Activated naive CD4-positive, alpha-beta T cell treated with Interleukin-2 at 50 U/mL for 16 hours (primary cell): ENCODE results near the gene P2RX3.
A peak's percentile ranks its signal among the peaks of the same experiment; 100 is the strongest.
"Not testable (repeated sequence)": the region's sequence is repeated elsewhere in the genome, so short reads cannot be mapped to it uniquely, and the experiment has no call there.

ENCODE experiments used
- DNase-seq: peaks from one replicate; pipeline ENCODE4 v3.0.0-alpha.2; 2020

The P2RX3 gene

GRCh38 chr11:57403003-57403801 lies 65.0 kb downstream of the P2RX3 start:
- DNase-seq: not testable (repeated sequence)

GRCh38 chr11:57403802-57404147 lies 65.6 kb downstream of the P2RX3 start:
- DNase-seq: no peak

- DNase-seq: no peak
Observed at GRCh38 chr11:57405271-57405860, 67.2 kb downstream of the P2RX3 start.

GRCh38 chr11:57406337-57406904 lies 68.3 kb downstream of the P2RX3 start:
- DNase-seq: peak; percentile 53

DNA sequence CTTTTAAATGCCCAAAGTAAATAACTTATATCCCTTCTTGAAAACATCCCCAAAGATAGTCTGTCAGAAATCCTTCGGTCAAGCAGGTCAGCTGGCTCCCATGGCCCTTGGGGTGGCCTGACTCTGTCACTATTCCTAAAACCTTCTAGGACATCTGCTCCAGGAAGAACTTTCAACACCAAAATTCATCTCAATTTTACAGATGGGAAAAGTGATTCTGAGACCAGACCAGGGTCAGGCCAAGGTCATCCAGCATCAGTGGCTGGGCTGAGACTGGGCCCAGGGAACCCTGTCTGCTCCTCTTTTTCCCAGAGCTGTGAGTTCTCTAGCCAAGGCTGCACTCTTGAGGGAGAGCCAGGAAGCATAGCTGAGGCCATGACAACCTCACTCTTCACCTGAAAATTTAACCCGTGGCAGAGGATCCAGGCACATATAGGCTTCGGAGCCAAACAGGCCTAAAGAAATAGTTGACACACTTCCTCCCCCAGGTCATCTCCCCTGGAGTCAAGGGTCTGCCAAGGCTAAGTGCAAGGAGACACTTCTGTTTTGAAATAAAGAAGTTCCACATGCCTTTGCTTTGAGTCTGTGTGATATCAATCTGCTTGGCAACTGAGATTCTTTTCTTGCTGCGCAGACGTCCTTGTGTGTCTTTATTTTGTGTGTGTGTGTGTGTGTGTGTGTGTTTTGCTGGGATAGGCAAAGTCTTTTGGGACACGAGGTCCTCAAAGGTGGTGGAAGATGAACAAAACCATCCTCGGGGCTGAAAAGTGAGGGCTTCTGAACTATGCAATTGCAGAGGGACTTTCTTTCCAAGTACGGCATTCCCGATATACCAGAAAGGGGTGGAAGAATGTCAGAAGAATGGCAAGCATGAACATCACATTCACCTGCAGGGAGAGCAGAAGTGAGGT lies 69.1 kb downstream of the P2RX3 start:
- no peak for DNase-seq

- DNase-seq: no peak
Observed at GRCh38 chr11:57407941-57408475, 69.9 kb downstream of the P2RX3 start.

DNA sequence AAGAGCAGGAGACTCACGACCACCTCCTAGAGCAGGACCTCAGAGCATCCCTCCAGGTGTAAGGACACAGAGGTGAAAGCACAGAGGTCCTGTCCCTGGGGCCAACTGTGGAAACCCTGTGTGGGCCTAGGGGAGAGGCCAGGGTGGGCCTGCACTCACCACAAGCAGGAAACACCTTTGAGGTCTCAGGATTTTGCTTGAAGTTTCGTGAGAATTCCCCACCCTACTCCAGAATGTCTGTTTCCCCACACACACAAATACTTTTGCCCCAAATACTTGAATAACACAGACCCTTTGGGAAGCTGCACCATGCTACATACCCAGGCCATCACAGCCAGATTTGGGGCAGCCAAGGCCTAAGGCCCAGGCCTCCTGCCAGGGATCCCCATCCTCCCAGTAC lies 70.6 kb downstream of the P2RX3 start:
- DNase-seq: no peak

DNA sequence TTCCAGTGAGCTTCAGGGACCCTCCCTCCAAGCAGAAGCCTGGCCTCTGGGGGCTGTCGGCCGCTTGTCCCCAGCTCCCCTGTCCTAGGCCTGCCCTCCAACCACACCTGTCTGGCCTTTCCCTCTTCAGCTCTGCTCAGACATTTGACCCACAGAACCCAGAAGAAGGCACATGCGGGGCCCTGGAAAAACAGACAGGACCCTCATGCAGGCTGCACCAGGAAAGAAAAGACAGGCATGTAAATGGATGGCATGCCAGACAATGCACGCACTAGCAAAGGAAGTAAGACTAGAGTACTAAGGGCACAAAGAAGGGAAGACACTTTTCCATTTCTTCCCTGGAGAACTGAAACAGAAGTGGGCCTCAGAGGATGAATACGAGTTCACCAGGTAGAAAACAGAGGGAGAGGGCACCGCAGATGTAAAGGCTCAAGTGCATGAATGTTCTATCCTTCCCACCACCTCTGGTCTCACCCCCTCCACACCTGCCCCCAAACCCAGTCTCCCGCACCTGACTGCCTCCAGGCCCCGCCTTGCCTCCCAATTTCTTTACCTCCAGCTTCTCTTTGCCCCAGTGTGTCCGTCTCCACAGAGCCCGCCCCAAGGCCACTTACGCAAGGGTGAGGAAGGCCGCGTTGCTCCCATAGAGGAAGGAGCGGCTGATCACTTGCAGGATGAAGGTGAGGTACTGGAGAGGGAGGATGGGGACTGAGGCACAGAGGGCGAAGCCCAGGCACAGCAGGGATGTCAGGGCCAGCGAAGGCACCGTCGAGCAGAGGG lies 71.4 kb downstream of the P2RX3 start:
- DNase-seq: no peak

GRCh38 chr11:57410287-57410686 lies 72.1 kb downstream of the P2RX3 start:
- no peak for DNase-seq

DNA sequence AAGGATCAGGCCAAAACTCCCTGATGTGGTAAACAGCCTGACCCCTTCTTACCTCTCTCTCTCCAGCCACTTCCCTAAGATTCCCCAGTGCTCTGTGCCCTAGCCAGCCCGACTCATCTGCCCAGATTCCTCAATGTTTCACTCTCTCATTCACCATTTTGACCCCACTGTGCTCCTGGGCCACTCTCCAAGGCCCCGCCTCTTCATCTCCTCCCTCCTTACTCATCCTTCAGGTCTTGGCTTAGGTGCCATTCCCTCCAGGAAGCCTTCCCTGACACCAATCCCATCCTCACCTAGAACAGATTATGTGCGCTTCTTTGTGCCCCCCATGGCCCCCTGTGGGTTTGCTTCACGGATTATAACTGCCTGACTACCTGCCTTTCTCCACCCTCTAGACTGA lies 75.5 kb downstream of the P2RX3 start:
- DNase-seq: no peak

- DNase-seq: no peak
Observed at GRCh38 chr11:57414612-57415212, 76.6 kb downstream of the P2RX3 start.

- DNase-seq: no peak
Observed at GRCh38 chr11:57416436-57416835, 78.3 kb downstream of the P2RX3 start.

DNA sequence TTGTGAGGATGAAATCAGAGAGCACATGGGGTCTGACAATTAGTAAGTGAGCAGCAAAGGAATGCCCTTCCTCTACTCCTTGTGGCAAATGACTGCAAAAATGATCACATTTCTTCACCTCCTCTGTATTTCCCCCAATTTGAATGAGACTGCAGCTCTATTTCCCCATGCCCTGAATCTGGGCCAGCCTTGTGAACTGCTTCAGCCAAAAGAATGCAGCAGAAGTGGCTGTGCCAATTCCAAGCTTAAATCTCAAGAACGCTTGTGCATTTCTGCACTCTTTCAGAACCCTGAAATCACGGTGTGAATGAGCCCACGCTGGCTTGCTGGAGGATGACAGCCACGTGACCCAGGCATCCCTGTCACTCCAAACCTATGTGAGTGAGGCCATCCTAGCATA lies 78.9 kb downstream of the P2RX3 start:
- no peak for DNase-seq

DNA sequence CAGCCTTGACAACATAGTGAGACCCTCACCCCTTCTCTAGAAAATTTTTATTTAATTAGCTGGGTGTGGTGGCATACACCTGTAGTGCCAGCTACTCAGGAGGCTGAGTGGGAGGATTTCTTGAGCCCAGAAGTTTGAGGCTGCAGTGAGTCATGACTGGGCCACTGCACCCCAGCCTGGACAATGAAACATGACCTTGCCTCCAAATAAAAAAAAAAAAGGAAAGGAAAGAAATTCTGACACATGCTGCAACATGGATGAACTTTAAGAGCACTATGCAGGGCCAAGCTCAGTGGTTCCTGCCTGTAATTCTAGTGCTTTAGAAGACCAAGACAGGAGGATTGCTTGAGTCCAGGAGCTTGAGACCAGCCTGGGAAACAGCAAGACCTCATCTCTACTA lies 80.0 kb downstream of the P2RX3 start:
- no peak for DNase-seq

GRCh38 chr11:57419146-57419545 lies 81.0 kb downstream of the P2RX3 start:
- DNase-seq: no peak

GRCh38 chr11:57421066-57421465 lies 82.9 kb downstream of the P2RX3 start:
- DNase-seq: no peak

- DNase-seq: no peak
Observed at GRCh38 chr11:57421805-57422204, 83.7 kb downstream of the P2RX3 start.
